Endothelial cell of umbilical vein (primary cell): ENCODE data around the gene KCNJ3. TPM values are rescaled to one million over a fixed set of nuclear protein-coding genes. Genes with fewer than 3 reads are reported as not detected.

Experiments used
- BruUV-seq: library from RNA; stranded (reverse); fragments of 400-500 nt; replicated peaks from 2 replicates; lab custom pipeline; 2021; lab: Mats Ljungman, UMichigan
- CTCF ChIA-PET: fragments of 300-600, 350-600 bp; sonication (Branson Sonifier 250); formaldehyde crosslinking; loops from one replicate; lab custom pipeline; 2021; ENCODE audit warnings: antibody characterized with exemption, inconsistent platforms; lab: Charles Lee
- POLR2A ChIA-PET: fragments of 300-600, 350-600 bp; sonication (Branson Sonifier 250); formaldehyde crosslinking; loops from one replicate; lab custom pipeline; 2021; ENCODE audit warnings: antibody characterized with exemption, inconsistent platforms; lab: Charles Lee
- DNase-seq: peaks from one replicate; pipeline ENCODE4 v3.0.0-alpha.2; 2011; ENCODE audit warnings: low read depth, low spot score
- FAIRE-seq: peaks from 2 replicates; lab custom pipeline; 2011; peaks lifted over from hg19 to GRCh38; lab: Jason Lieb, UNC
- H2AFZ ChIP-seq: 2 replicates; pipeline ENCODE4 v1.6.0; 2012; ENCODE audit warnings: low read depth, low read length, control low read depth, inconsistent platforms
- H3K27ac ChIP-seq: 2 replicates; pipeline ENCODE4 v1.5.1; 2011; ENCODE audit warnings: low read depth, mild to moderate bottlenecking, control low read depth, low read length, moderate library complexity; ENCODE audit not compliant: insufficient read depth
- H3K27me3 ChIP-seq, 2 experiments: 2 replicates each; pipeline versions ENCODE4 v1.6.0 to v1.6.1; 2011; ENCODE audit warnings: low read length in 2 of 2, mixed read lengths in 1 of 2; ENCODE audit not compliant: control insufficient read depth in 2 of 2, insufficient read depth in 2 of 2
- H3K36me3 ChIP-seq, 2 experiments: 2 replicates in 1 of 2; 3 replicates in 1 of 2; pipeline ENCODE4 v1.5.1; 2011; ENCODE audit warnings: low read length in 2 of 2, mild to moderate bottlenecking in 1 of 2, moderate library complexity in 1 of 2; ENCODE audit not compliant: control insufficient read depth in 2 of 2, insufficient read depth in 2 of 2; ENCODE audit errors: extremely low read depth in 1 of 2
- H3K4me1 ChIP-seq: 3 replicates; pipeline ENCODE4 v1.5.1; 2011; ENCODE audit warnings: mild to moderate bottlenecking, low read length; ENCODE audit not compliant: control insufficient read depth, insufficient read depth; ENCODE audit errors: extremely low read depth
- H3K4me2 ChIP-seq: 2 replicates; pipeline ENCODE4 v1.6.1; 2011; ENCODE audit warnings: low read length, control low read depth, mixed read lengths; ENCODE audit not compliant: insufficient read depth
- H3K4me3 ChIP-seq, 3 experiments: fragments of 200-600 bp in 1 of 3; sonication (generic), shearing (Covaris generic) in 1 of 3; replicated peaks in 1 of 3; 2 replicates each; pipeline ENCODE4 v1.5.1; 2011 to 2016; ENCODE audit warnings: control low read depth in 3 of 3, low read length in 3 of 3, mild to moderate bottlenecking in 2 of 3, inconsistent platforms in 1 of 3, low read depth in 1 of 3, moderate library complexity in 1 of 3; ENCODE audit not compliant: insufficient read depth in 1 of 3
- H3K79me2 ChIP-seq: 2 replicates; pipeline ENCODE4 v1.6.0; 2012; ENCODE audit warnings: low read length, inconsistent platforms; ENCODE audit not compliant: control insufficient read depth, insufficient read depth
- H3K9ac ChIP-seq: replicated peaks from 2 replicates; pipeline ENCODE3; 2011; ENCODE audit warnings: low read length, control low read depth; ENCODE audit not compliant: insufficient read depth; ENCODE audit errors: extremely low read depth
- H3K9me1 ChIP-seq: replicated peaks from 3 replicates; pipeline ENCODE4 v1.6.0; 2011; ENCODE audit warnings: mild to moderate bottlenecking, low read length; ENCODE audit not compliant: control insufficient read depth, insufficient read depth; ENCODE audit errors: extremely low read depth
- H3K9me3 ChIP-seq: replicated peaks from 2 replicates; pipeline ENCODE4 v1.5.1; 2012; ENCODE audit warnings: low read length, inconsistent platforms; ENCODE audit not compliant: control insufficient read depth, insufficient read depth
- H4K20me1 ChIP-seq: replicated peaks from 2 replicates; pipeline ENCODE3; 2011; ENCODE audit warnings: mild to moderate bottlenecking, low read length; ENCODE audit not compliant: control insufficient read depth, insufficient read depth; ENCODE audit errors: extremely low read depth
- CTCF ChIP-seq, 2 donors: IDR thresholded peaks; 1 replicate in 1 of 2; 2 replicates in 1 of 2; pipeline ENCODE4 v1.5.1; 2011; ENCODE audit warnings: low read length in 2 of 2, mild to moderate bottlenecking in 2 of 2, moderate library complexity in 2 of 2, control low read depth in 1 of 2, inconsistent platforms in 1 of 2, low read depth in 1 of 2; ENCODE audit not compliant: insufficient read depth in 1 of 2; ENCODE audit errors: extremely low read depth in 1 of 2
- EZH2 ChIP-seq: IDR thresholded peaks from 2 replicates; pipeline ENCODE4 v1.6.1; 2012; ENCODE audit warnings: borderline replicate concordance, low read depth, mild to moderate bottlenecking, moderate library complexity, low read length, inconsistent platforms; ENCODE audit not compliant: severe bottlenecking
- FOS ChIP-seq: IDR thresholded peaks from 2 replicates; pipeline ENCODE4 v1.6.1; 2011; ENCODE audit warnings: mild to moderate bottlenecking, low read length, moderate library complexity, borderline replicate concordance; ENCODE audit not compliant: insufficient read depth
- GATA2 ChIP-seq: IDR thresholded peaks from 2 replicates; pipeline ENCODE4 v1.7.0; 2011; ENCODE audit warnings: low read depth, mild to moderate bottlenecking, moderate library complexity, mixed read lengths, low read length; ENCODE audit not compliant: insufficient read length, insufficient read depth
- JUN ChIP-seq: IDR thresholded peaks from 2 replicates; pipeline ENCODE4 v1.6.1; 2011; ENCODE audit warnings: borderline replicate concordance, low read depth; ENCODE audit not compliant: insufficient read length, insufficient read depth
- MAX ChIP-seq: IDR thresholded peaks from 2 replicates; pipeline ENCODE4 v1.6.1; 2011; ENCODE audit not compliant: insufficient read depth, insufficient read length
- MYC ChIP-seq: IDR thresholded peaks from one replicate; pipeline ENCODE4 v1.6.1; 2011; ENCODE audit warnings: mild to moderate bottlenecking, low read depth, low read length
- POLR2A ChIP-seq: IDR thresholded peaks from 2 replicates; pipeline ENCODE4 v1.6.1; 2012; ENCODE audit warnings: low read depth, mild to moderate bottlenecking, control low read depth, low read length
- POLR2AphosphoS5 ChIP-seq: IDR thresholded peaks from 2 replicates; pipeline ENCODE4 v1.6.1; 2012; ENCODE audit warnings: low read depth, mild to moderate bottlenecking, control low read depth, low read length, moderate library complexity; ENCODE audit not compliant: insufficient read depth
- dilution Hi-C: fragments of 300-500 bp; cut with MboI; formaldehyde crosslinking; loops from one replicate; pipeline ENCODE4 v1.15.0; 2019; ENCODE audit warnings: low sequenced_read_pairs; ENCODE audit not compliant: extremely low pct_ligation_motif_present
- intact Hi-C: fragments of 100-400 bp; cut with micrococcal nuclease; formaldehyde crosslinking; loops from one replicate; pipeline ENCODE4 v1.10.0; 2022
- polyA plus RNA-seq, 4 experiments: library from polyadenylated mRNA; depleted of rRNA in 3 of 4; stranded (reverse) in 3 of 4; unstranded in 1 of 4; fragments of >200 nt; gene quantifications; 2 replicates each; pipeline versions ENCODE4 v1.2.1 to v1.2.3, GENCODE V29; 2011 to 2012; ENCODE audit warnings: missing spikeins in 1 of 4
- total RNA-seq: library from RNA; stranded (reverse); gene quantifications from 2 replicates; pipeline ENCODE4 v1.2.3, GENCODE V29; 2021

The KCNJ3 gene
- total and polyA plus RNA-seq, 2 donors (not counting 3 experiments of a cell fraction or from before 2014, with no cell fraction given), result not detected

GRCh38 chr2:154740361-154740760, 41.9 kb downstream of the KCNJ3 start:
- Histone ChIP-seq H2AFZ (no peak overlapping the region), H3K4me2 (no peak overlapping the region), H3K36me3 (no peaks in the 10 kb centered on the region), H3K79me2 (no peaks in the 10 kb centered on the region), H3K9me3 (no peaks in the 10 kb centered on the region), H4K20me1 (no peaks in the 10 kb centered on the region), H3K9ac (no peak overlapping the region), H3K4me1 (no peaks in the 10 kb centered on the region), H3K27ac (no peak overlapping the region), H3K27me3 (no peaks in the 10 kb centered on the region), H3K4me3 (no peak overlapping the region), H3K9me1 (no peaks in the 10 kb centered on the region)
- ChIA-PET POLR2A (no interaction called here), CTCF (no interaction called here)
- FAIRE-seq (no peak), DNase-seq (no peak)
- dilution Hi-C loops (no loop called here), intact Hi-C loops (no loop called here)
- TF ChIP-seq FOS (no peak), POLR2A (no peak), GATA2 (no peak), CTCF (IDR thresholded peaks at IDR 0.05; ENCODE audit: extremely low read depth in 1 of 2, insufficient read depth in 1 of 2, low read depth in 1 of 2, low read length in 2 of 2) (no peak), JUN (no peak), POLR2AphosphoS5 (no peak), MAX (no peak), MYC (no peak), EZH2 (no peak)
- no TSS peak for BruUV-seq
